ENCODE data around the gene ASB2. TPM values are rescaled to one million over a fixed set of nuclear protein-coding genes. Genes with fewer than 3 reads are reported as not detected.

Gene ASB2
- total RNA-seq, 2 experiments from 2014 or later, result 93.9 to 99.3 TPM

DNA sequence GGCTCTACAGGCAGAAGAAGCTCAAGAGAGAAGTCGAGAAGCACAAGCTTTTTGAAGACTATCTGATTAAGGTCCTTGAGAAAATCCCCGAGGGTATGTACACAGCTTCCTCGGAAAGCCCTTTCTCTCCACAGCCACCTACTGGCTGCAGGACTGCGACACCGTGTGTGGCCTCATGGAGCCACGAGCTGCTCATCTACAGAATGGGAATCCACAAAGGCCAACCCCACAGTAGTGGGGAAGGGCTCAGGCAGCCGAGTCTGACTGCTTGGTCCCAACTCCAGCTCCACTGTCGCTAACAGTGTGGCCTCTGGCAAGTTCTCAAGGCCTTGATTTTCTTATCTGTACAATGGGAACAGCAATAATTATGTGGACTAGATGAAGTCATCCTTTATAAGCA lies 23.2 kb upstream of the ASB2 start:
- no peak for DNase-seq
- Mint-ChIP-seq H3K4me1 (peaks cover 47% of the 10 kb centered on the region), H3K27ac (no peak overlapping the region), H3K36me3 (ENCODE audit: low read depth) (no peaks in the 10 kb centered on the region), H3K9me3 (no peaks in the 10 kb centered on the region), H3K27me3 (no peaks in the 10 kb centered on the region), H3K4me3 (no peak overlapping the region)
- ChIA-PET CTCF (interaction anchor here (0.8 to 11.1 kb wide), 13 partner anchors 12 to 198 kb away, joined by 3 to 300 read pairs (median 5); partner anchors contain the start of gene ASB2), POLR2A (interaction anchor here (0.8 to 5.8 kb wide), 11 partner anchors 12 to 63 kb away, joined by 3 to 63 read pairs (median 5); no protein-coding TSS in a partner anchor)

GRCh38 chr14:93998871-93999403 lies 22.6 kb upstream of the ASB2 start:
- ChIA-PET CTCF (interaction anchor here (1.0 to 11.1 kb wide), 10 partner anchors 12 to 197 kb away, joined by 3 to 300 read pairs (median 6); partner anchors contain the start of gene ASB2), POLR2A (interaction anchor here (0.9 to 5.8 kb wide), 8 partner anchors 13 to 62 kb away, joined by 3 to 63 read pairs (median 5); no protein-coding TSS in a partner anchor)
- Mint-ChIP-seq H3K4me1 (peaks cover 52% of the 10 kb centered on the region), H3K27me3 (no peaks in the 10 kb centered on the region), H3K36me3 (ENCODE audit: low read depth) (no peaks in the 10 kb centered on the region), H3K9me3 (no peaks in the 10 kb centered on the region), H3K4me3 (no peak overlapping the region), H3K27ac (no peak overlapping the region)
- DNase-seq, result no peak

GRCh38 chr14:93997916-93998870 lies 21.8 kb upstream of the ASB2 start:
- DNase-seq, result no peak
- ChIA-PET POLR2A (interaction anchor here (0.7 to 5.8 kb wide), 12 partner anchors 10 to 57 kb away, joined by 3 to 63 read pairs (median 4); no protein-coding TSS in a partner anchor), CTCF (interaction anchor here (1.4 to 11.1 kb wide), 9 partner anchors 13 to 59 kb away, joined by 3 to 300 read pairs (median 8); partner anchors contain the start of gene ASB2)
- no peaks in the 10 kb centered on the region for H3K27me3 Mint-ChIP-seq
- peaks cover 49% of the 10 kb centered on the region for H3K4me1 Mint-ChIP-seq
- no peaks in the 10 kb centered on the region for H3K36me3 Mint-ChIP-seq (ENCODE audit: low read depth)
- peak overlapping the region; percentile 19 for H3K27ac Mint-ChIP-seq
- no peaks in the 10 kb centered on the region for H3K9me3 Mint-ChIP-seq
- no peak overlapping the region for H3K4me3 Mint-ChIP-seq

DNA sequence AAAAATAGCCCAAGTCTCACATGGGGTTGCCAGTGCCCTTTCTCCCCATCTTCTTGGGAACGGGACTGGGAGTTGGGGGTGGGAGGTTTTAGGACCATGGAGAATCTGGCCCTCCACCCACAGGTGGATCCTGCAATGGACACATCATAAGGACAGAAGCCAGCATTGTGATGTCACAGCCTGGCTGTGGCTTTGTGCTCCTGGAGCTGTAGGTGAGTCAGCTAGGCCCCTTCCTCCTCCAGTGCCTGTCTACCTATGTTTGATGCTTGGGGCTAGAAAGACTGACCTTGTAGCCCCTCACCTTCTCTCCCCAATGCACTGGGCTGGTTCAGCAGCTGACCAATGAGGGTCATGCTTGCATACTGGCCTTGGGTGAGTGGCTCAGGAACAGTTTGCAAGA lies 20.7 kb upstream of the ASB2 start, which contains the start of gene CCDC197:
Gene CCDC197, plus strand, starts transcription at position 220 of the 400 bp plus-strand sequence. CDS start 831 bp downstream, outside the sequence.
- no peaks in the 10 kb centered on the region for H3K9me3 Mint-ChIP-seq
- POLR2A ChIA-PET, result interaction anchor here (0.8 to 5.8 kb wide), 9 partner anchors 11 to 56 kb away, joined by 3 to 63 read pairs (median 5); no protein-coding TSS in a partner anchor
- CTCF ChIA-PET, result interaction anchor here (0.7 to 11.1 kb wide), 8 partner anchors 13 to 140 kb away, joined by 3 to 300 read pairs (median 5); no protein-coding TSS in a partner anchor
- H3K27ac Mint-ChIP-seq, result no peak within 1 kb of the TSS
- H3K27me3 Mint-ChIP-seq, result no peaks in the 10 kb centered on the region
- peak; percentile 41 for DNase-seq
- peaks cover 47% of the 10 kb centered on the region for H3K4me1 Mint-ChIP-seq
- no peaks in the 10 kb centered on the region for H3K36me3 Mint-ChIP-seq (ENCODE audit: low read depth)
- H3K4me3 Mint-ChIP-seq, result no peak within 1 kb of the TSS

DNA sequence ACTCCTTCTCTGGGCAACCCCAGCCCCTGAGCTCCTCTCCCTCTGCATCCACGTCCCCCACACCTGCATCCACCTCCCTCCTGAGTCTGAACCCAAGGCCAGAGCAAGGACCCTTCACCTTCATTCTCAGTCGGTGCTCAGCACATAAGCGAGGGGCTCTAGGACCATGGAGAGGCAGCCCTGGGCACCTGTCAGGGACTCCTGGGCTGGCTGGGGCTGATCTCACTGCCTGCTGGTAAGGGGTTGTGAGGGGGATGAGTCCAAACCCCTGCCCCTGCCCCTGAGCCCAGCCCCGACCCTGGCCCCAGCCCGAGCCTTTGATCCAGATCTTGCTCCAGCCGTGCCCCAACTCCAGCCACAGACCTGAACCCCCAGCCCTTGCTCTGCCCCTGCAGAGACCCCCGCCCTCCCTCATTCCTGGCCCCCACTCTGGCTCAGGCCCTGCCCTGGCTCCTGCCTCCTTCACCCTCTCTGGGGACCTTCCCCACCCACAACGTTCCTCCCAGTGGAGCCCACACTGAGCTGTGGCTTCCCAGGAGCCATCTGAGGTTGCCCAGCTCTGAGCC lies 19.8 kb upstream of the ASB2 start:
- ChIA-PET POLR2A (interaction anchor here (0.6 to 2.6 kb wide), 6 partner anchors 14 to 57 kb away, joined by 3 to 13 read pairs (median 5); partner anchors contain the start of gene ASB2), CTCF (interaction anchor here (0.8 to 11.1 kb wide), 6 partner anchors 12 to 104 kb away, joined by 3 to 300 read pairs (median 6); no protein-coding TSS in a partner anchor)
- Mint-ChIP-seq H3K4me1 (peaks cover 40% of the 10 kb centered on the region), H3K27me3 (no peaks in the 10 kb centered on the region), H3K4me3 (no peak overlapping the region), H3K27ac (no peak overlapping the region), H3K36me3 (ENCODE audit: low read depth) (no peaks in the 10 kb centered on the region), H3K9me3 (no peaks in the 10 kb centered on the region)
- DNase-seq, result no peak

DNA sequence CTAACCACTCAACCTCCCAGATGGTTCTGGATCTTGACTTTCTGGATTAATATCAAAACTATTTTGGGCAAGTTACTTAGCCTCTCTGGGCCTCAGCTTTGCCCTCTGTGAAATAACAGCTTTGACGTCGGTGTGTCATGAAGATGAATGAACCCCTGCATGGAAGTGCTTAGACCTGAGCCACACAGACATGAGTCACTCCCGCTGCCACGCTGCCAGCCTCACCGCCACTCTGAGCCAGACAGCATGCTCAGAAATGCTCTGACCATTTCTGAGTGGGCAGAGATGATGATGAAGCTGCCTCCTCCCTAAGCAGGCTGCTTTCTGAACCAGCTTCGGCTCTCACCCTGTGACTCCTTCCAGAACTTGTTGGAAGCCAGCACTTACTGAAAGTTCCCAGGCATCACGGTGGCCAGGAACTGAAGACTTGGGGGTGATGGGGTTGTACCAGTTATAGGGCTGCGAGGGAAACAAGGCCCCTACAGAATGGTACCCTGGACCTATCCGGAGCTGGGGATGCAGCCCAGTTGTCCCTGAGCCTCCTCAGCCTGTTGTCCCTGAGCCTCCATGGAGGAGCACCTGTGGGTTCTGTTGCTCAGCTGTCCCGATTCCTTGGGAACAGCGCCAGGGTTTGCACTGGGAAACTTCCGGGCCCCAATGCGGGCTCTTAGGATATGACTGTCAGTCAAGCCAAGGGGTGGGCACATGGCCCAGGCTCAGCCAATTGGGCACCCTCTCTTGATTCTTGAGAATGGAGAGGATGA lies 18.7 kb upstream of the ASB2 start:
- no peak overlapping the region for H3K27ac Mint-ChIP-seq
- ChIA-PET CTCF (interaction anchor here (1.8 to 11.1 kb wide), 3 partner anchors 13 to 56 kb away, joined by 5 to 300 read pairs (median 12); no protein-coding TSS in a partner anchor), POLR2A (interaction anchor here (0.6 to 1.6 kb wide), 7 partner anchors 12 to 55 kb away, joined by 3 to 7 read pairs (median 3); partner anchors contain the start of gene ASB2)
- DNase-seq, result peak; percentile 56
- H3K4me1 Mint-ChIP-seq, result peaks cover 35% of the 10 kb centered on the region
- H3K4me3 Mint-ChIP-seq, result no peak overlapping the region
- H3K27me3 Mint-ChIP-seq, result no peaks in the 10 kb centered on the region
- no peaks in the 10 kb centered on the region for H3K9me3 Mint-ChIP-seq
- no peaks in the 10 kb centered on the region for H3K36me3 Mint-ChIP-seq (ENCODE audit: low read depth)

DNA sequence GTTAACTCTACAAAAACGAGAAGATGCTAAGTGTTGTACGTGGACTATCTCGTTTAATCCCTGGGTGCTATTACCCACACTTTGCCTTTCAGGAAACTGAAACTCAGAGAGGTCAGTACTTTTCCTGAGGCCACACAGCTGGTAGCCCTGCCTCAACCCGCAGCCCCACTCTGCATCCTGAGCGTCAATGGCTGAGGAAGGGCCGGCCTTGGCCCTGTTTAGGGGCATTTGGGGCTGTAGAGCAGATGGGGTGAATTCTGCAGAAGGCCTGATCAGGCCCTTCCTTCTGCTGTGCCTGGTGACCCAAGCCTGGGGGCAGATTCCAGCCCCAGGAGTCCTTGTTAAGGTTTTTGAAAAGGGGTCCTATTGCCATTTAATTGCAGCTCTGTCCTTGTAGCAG lies 17.0 kb upstream of the ASB2 start:
- no peak for DNase-seq
- CTCF ChIA-PET, result interaction anchor here (0.9 to 3.8 kb wide), 3 partner anchors 8 to 54 kb away, joined by 4 to 31 read pairs (median 10); no protein-coding TSS in a partner anchor
- H3K4me1 Mint-ChIP-seq, result peaks cover 29% of the 10 kb centered on the region
- POLR2A ChIA-PET, result interaction anchor here (1.0 kb wide), 1 partner anchor 10 kb away, joined by 3 read pairs; no protein-coding TSS in a partner anchor
- no peak overlapping the region for H3K27ac Mint-ChIP-seq
- H3K4me3 Mint-ChIP-seq, result no peak overlapping the region
- H3K36me3 Mint-ChIP-seq (ENCODE audit: low read depth), result no peaks in the 10 kb centered on the region
- H3K27me3 Mint-ChIP-seq, result no peaks in the 10 kb centered on the region
- no peaks in the 10 kb centered on the region for H3K9me3 Mint-ChIP-seq

DNA sequence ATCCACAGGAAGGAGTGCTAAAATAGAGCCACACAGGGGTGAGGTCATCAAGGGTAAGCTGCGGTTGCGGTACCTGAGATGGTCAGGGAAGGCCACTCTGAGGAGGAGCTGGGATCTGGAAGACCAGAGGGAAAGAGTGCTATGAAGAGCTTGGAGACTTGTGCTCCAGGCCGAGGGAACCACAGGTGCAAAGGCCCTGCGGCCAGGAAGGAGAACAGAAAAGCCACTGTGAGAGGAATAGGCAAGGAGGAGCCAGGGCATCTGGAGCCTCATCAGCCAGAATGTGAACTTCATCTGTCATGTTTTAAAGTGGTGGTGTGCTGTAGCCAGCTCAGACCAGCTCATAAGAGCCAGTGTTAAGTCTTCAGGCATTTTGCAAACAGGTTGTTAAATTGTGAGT lies 15.3 kb upstream of the ASB2 start:
- Mint-ChIP-seq H3K4me3 (no peak overlapping the region), H3K9me3 (no peaks in the 10 kb centered on the region), H3K4me1 (peaks cover 19% of the 10 kb centered on the region), H3K36me3 (ENCODE audit: low read depth) (no peaks in the 10 kb centered on the region), H3K27me3 (no peaks in the 10 kb centered on the region), H3K27ac (no peak overlapping the region)
- DNase-seq, result no peak
- ChIA-PET POLR2A (interaction anchor here (1.0 to 1.5 kb wide), 4 partner anchors 9 to 32 kb away, joined by 3 to 4 read pairs (median 4); no protein-coding TSS in a partner anchor), CTCF (interaction anchor here (1.0 to 3.8 kb wide), 5 partner anchors 9 to 55 kb away, joined by 3 to 31 read pairs (median 10); no protein-coding TSS in a partner anchor)

DNA sequence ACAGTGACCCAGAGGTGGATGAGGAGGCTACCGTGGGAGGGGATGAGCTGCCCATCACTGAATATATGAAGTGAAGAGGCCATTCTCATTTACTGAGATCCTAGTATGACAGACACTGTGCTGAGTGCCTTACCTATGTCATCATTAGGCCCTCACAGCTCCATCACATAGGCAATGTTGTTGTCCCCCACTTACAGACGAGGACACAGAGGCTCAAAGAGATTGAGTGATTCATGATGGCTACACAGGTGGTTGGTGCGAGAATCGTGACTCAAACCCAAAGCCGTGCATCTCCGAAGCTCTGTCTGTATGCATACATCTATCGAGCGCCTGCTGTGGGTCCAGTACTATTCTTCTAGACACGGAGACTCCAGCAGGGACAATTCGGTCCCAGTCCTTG lies 14.8 kb upstream of the ASB2 start:
- H3K4me3 Mint-ChIP-seq, result no peak overlapping the region
- no peak overlapping the region for H3K27ac Mint-ChIP-seq
- no peaks in the 10 kb centered on the region for H3K9me3 Mint-ChIP-seq
- H3K36me3 Mint-ChIP-seq (ENCODE audit: low read depth), result no peaks in the 10 kb centered on the region
- no peaks in the 10 kb centered on the region for H3K27me3 Mint-ChIP-seq
- ChIA-PET CTCF (interaction anchor here (1.0 to 3.8 kb wide), 6 partner anchors 10 to 55 kb away, joined by 3 to 31 read pairs (median 8); no protein-coding TSS in a partner anchor), POLR2A (interaction anchor here (1.0 to 1.5 kb wide), 5 partner anchors 8 to 52 kb away, joined by 3 to 4 read pairs (median 3); no protein-coding TSS in a partner anchor)
- peaks cover 19% of the 10 kb centered on the region for H3K4me1 Mint-ChIP-seq
- DNase-seq, result no peak

GRCh38 chr14:93989939-93990338 lies 13.6 kb upstream of the ASB2 start:
- DNase-seq, result no peak
- no peaks in the 10 kb centered on the region for H3K9me3 Mint-ChIP-seq
- POLR2A ChIA-PET, result interaction anchor here (1.5 kb wide), 1 partner anchor 11 kb away, joined by 4 read pairs; no protein-coding TSS in a partner anchor
- no peaks in the 10 kb centered on the region for H3K27me3 Mint-ChIP-seq
- H3K4me1 Mint-ChIP-seq, result peaks cover 10% of the 10 kb centered on the region
- no peak overlapping the region for H3K4me3 Mint-ChIP-seq
- CTCF ChIA-PET, result interaction anchor here (1.3 kb wide), 1 partner anchor 15 kb away, joined by 4 read pairs; no protein-coding TSS in a partner anchor
- H3K36me3 Mint-ChIP-seq (ENCODE audit: low read depth), result no peaks in the 10 kb centered on the region
- H3K27ac Mint-ChIP-seq, result no peak overlapping the region

- no peaks in the 10 kb centered on the region for H3K9me3 Mint-ChIP-seq
- no peak overlapping the region for H3K27ac Mint-ChIP-seq
- H3K36me3 Mint-ChIP-seq (ENCODE audit: low read depth), result no peaks in the 10 kb centered on the region
- ChIA-PET POLR2A (no interaction called here), CTCF (no interaction called here)
- no peaks in the 10 kb centered on the region for H3K27me3 Mint-ChIP-seq
- peaks cover 1% of the 10 kb centered on the region for H3K4me1 Mint-ChIP-seq
- no peak for DNase-seq
- H3K4me3 Mint-ChIP-seq, result no peak overlapping the region
Measured at GRCh38 chr14:93987815-93988476, 11.6 kb upstream of the ASB2 start.
